Lower lobe of right lung (tissue), 2 donors: ENCODE measurements around the gene MKI67. TPM values are rescaled to one million over a fixed set of nuclear protein-coding genes. Genes with fewer than 3 reads are reported as not detected.

ENCODE experiments used
- ATAC-seq, 2 donors: fragments of 200-7000 bp; cut with Tn5 transposase; one replicate each; pipeline ENCODE4 v1.9.1; 2020 to 2022; ENCODE audit warnings: mild to moderate bottlenecking in 2 of 2, moderate library complexity in 2 of 2
- DNase-seq: peaks from one replicate; pipeline ENCODE4 v3.0.0-alpha.2; 2020
- H3K27ac ChIP-seq: fragments of 200-600 bp; one replicate; pipeline ENCODE4 v1.8.0; 2022
- H3K27me3 ChIP-seq: fragments of 200-600 bp; one replicate; pipeline ENCODE4 v1.8.0; 2022; ENCODE audit warnings: low read depth
- H3K36me3 ChIP-seq: fragments of 200-600 bp; one replicate; pipeline ENCODE4 v1.8.0; 2022; ENCODE audit warnings: mild to moderate bottlenecking
- H3K4me1 ChIP-seq: fragments of 200-600 bp; one replicate; pipeline ENCODE4 v1.8.0; 2022
- H3K4me3 ChIP-seq: fragments of 200-600 bp; one replicate; pipeline ENCODE4 v1.8.0; 2022; ENCODE audit warnings: mild to moderate bottlenecking
- H3K9me3 ChIP-seq: fragments of 200-600 bp; one replicate; pipeline ENCODE4 v1.8.0; 2022
- intact Hi-C: fragments of 100-400 bp; cut with DNase I; formaldehyde crosslinking; loops from one replicate; pipeline ENCODE4 v1.11.0; 2022
- total RNA-seq: library from RNA; stranded (reverse); fragmentation: NEBNext Ultra II Directional; extraction: Animal tissue kit (Norgen Biotek cat#: 25700); gene quantifications from one replicate; pipeline ENCODE4 v1.2.1, GENCODE V29; 2021
- TF ChIP-seq, protein P1 (sequence below): fragments of 200-600 bp; IDR thresholded peaks from one replicate; pipeline ENCODE4 v1.8.0; 2022; ENCODE audit warnings: antibody characterized with exemption, mild to moderate bottlenecking
- donor health status: DM: no; HTN: yes; CAD: no; lungs with severe emphysema.

The MKI67 gene
- total RNA-seq, 1 donor from 2014 or later: 4.8 TPM

- no peaks in the 10 kb centered on the region for H3K27me3 ChIP-seq
- no peaks in the 10 kb centered on the region for H3K9me3 ChIP-seq
- DNase-seq: no peak
- H3K27ac ChIP-seq: no peak overlapping the region
- ATAC-seq: no peak
- intact Hi-C loops: no loop called here
- no peak overlapping the region for H3K4me3 ChIP-seq
- peaks cover 16% of the 10 kb centered on the region for H3K4me1 ChIP-seq
- H3K36me3 ChIP-seq: peaks cover 99% of the 10 kb centered on the region
- TF ChIP-seq, protein P1, sequence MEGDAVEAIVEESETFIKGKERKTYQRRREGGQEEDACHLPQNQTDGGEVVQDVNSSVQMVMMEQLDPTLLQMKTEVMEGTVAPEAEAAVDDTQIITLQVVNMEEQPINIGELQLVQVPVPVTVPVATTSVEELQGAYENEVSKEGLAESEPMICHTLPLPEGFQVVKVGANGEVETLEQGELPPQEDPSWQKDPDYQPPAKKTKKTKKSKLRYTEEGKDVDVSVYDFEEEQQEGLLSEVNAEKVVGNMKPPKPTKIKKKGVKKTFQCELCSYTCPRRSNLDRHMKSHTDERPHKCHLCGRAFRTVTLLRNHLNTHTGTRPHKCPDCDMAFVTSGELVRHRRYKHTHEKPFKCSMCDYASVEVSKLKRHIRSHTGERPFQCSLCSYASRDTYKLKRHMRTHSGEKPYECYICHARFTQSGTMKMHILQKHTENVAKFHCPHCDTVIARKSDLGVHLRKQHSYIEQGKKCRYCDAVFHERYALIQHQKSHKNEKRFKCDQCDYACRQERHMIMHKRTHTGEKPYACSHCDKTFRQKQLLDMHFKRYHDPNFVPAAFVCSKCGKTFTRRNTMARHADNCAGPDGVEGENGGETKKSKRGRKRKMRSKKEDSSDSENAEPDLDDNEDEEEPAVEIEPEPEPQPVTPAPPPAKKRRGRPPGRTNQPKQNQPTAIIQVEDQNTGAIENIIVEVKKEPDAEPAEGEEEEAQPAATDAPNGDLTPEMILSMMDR: no peak
Measured at GRCh38 chr10:128070161-128070560, 56.1 kb downstream of the MKI67 start.

DNA sequence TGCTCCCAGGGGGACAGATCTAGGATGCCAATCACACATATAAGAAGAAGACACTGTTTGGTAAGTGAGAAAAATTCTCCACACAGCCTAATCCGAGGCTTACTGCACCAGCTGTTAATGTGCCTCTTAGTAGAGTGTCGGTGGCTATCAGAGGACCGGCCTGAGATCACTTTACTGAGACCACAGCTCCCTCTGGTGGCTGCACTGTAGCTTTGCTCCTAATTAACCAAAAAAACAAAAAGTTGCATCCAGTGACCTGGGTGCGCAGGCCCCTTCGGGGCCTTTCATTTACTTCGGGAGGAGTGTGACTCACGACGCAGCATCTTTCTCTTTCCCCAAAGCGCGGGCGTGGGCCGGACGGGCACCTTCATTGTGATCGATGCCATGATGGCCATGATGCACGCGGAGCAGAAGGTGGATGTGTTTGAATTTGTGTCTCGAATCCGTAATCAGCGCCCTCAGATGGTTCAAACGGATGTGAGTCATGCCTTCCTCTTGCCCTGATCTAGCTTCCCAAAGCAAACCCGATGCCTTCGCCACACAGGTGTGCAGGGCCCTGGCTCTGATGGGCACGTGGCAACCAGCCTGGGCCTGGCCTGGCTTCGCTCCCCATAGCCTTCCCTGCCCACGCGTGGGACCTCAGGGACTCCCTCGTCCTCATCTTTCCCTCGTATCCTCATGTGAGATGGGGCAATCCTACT lies 56.7 kb downstream of the MKI67 start:
- Histone ChIP-seq H3K4me3 (no peak overlapping the region), H3K27ac (no peak overlapping the region), H3K4me1 (peaks cover 23% of the 10 kb centered on the region), H3K36me3 (peaks cover 99% of the 10 kb centered on the region), H3K9me3 (no peaks in the 10 kb centered on the region), H3K27me3 (no peaks in the 10 kb centered on the region)
- DNase-seq (peak; percentile 70), ATAC-seq (peak; percentile 71 to 74)
- TF ChIP-seq, protein P1: peak; percentile 79
- intact Hi-C loops: no loop called here

- ATAC-seq (no peak), DNase-seq (no peak)
- intact Hi-C loops: no loop called here
- H3K4me1 ChIP-seq: peaks cover 31% of the 10 kb centered on the region
- TF ChIP-seq, protein P1: no peak
- H3K36me3 ChIP-seq: peaks cover 97% of the 10 kb centered on the region
- H3K9me3 ChIP-seq: no peaks in the 10 kb centered on the region
- no peaks in the 10 kb centered on the region for H3K27me3 ChIP-seq
- H3K27ac ChIP-seq: no peak overlapping the region
- no peak overlapping the region for H3K4me3 ChIP-seq
Measured at GRCh38 chr10:128068398-128069285, 57.6 kb downstream of the MKI67 start.

DNA sequence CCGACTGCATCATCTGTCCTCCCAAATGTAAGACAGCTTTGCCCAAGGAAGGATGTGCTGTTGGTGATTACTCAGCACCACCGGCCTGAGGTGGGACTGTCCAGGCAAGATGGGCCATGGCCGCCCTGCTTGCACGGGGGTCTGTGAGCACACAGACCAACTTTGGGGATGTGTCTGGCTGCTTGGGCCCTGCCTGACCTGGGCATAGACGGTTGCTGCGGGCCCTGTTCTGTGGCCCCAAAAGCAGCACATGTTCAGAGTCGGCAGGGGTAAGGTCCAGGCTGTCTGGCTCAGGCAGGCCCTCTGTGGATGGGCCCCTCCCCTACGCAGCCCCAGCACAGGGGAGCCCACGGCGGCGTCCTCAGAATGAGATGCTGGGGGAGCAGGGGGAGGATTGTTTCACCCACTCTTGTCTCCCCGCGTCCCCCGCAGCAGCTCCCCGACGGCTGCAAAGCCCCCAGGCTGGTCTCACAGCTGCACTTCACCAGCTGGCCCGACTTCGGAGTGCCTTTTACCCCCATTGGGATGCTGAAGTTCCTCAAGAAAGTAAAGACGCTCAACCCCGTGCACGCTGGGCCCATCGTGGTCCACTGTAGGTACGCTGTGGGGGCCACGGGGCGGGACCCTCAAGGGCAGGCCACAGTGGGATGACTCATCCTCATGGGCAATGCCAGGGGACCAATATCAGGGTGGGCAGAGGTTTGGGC lies 58.4 kb downstream of the MKI67 start:
- H3K4me1 ChIP-seq: peaks cover 39% of the 10 kb centered on the region

More for the DNA sequence above, 58.4 kb downstream of the MKI67 start:
- H3K4me3 ChIP-seq: no peak overlapping the region
- no peaks in the 10 kb centered on the region for H3K9me3 ChIP-seq
- DNase-seq: no peak
- H3K36me3 ChIP-seq: peaks cover 91% of the 10 kb centered on the region
- H3K27me3 ChIP-seq: no peaks in the 10 kb centered on the region
- TF ChIP-seq, protein P1: no peak
- no peak for ATAC-seq
- intact Hi-C loops: no loop called here
- H3K27ac ChIP-seq: no peak overlapping the region
